Measurements from ENCODE around the gene GTF2A1.
A peak's percentile ranks its signal among the peaks of the same experiment; 100 is the strongest.

The GTF2A1 gene

DNA sequence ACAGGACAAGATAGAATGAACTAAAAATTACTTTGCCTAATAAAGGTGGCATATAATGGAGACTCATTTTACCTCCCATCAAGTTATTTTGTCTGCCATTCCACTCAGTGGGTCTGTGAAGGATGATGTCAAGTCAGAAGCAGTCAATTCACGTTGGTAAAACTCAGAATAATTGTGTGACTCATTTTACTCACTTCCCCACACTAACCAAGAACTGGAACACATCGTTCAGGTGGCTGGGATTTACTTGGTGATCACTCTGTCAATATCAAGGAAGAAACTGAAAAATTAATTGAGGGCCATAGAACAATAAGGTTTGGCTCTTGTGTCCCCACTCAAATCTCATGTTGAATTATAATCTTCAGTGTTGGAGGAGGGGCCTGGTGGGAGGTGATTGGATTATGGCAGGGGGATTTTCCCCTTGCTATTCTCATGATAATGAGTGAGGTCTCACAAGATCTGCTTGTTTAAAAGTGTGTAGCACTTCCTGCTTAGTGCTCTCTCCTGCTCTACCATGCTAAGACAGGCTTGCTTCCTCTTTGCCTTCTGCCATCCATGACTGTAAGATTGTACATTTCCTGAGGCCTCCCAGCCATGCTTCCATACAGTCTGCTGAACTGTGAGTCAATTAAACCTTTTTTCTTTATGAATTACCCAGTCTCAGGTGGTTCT, 35.7 kb upstream of the GTF2A1 start:
- H3K27ac ChIP-seq (ENCODE audit: low read depth, low read length, poor library complexity, severe bottlenecking): no peak overlapping the region
- TF ChIP-seq EZH2 (IDR thresholded peaks at IDR 0.05; ENCODE audit: borderline replicate concordance, low read length): no peak
- TF ChIP-seq, protein P1, sequence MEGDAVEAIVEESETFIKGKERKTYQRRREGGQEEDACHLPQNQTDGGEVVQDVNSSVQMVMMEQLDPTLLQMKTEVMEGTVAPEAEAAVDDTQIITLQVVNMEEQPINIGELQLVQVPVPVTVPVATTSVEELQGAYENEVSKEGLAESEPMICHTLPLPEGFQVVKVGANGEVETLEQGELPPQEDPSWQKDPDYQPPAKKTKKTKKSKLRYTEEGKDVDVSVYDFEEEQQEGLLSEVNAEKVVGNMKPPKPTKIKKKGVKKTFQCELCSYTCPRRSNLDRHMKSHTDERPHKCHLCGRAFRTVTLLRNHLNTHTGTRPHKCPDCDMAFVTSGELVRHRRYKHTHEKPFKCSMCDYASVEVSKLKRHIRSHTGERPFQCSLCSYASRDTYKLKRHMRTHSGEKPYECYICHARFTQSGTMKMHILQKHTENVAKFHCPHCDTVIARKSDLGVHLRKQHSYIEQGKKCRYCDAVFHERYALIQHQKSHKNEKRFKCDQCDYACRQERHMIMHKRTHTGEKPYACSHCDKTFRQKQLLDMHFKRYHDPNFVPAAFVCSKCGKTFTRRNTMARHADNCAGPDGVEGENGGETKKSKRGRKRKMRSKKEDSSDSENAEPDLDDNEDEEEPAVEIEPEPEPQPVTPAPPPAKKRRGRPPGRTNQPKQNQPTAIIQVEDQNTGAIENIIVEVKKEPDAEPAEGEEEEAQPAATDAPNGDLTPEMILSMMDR (IDR thresholded peaks at IDR 0.05; ENCODE audit: low read length): no peak
- H3K36me3 ChIP-seq (ENCODE audit: insufficient read depth, low read length): no peaks in the 10 kb centered on the region
- no peaks in the 10 kb centered on the region for H3K9me3 ChIP-seq (ENCODE audit: low read length)
- H3K27me3 ChIP-seq (ENCODE audit: insufficient read depth, low read length): no peaks in the 10 kb centered on the region
- no peaks in the 10 kb centered on the region for H3K79me2 ChIP-seq (ENCODE audit: insufficient read depth, low read length)
- no peak overlapping the region for H3K9ac ChIP-seq (ENCODE audit: low read length)
- no peak overlapping the region for H3K4me3 ChIP-seq (ENCODE audit: low read depth, low read length, poor library complexity, severe bottlenecking)
- no peaks in the 10 kb centered on the region for H3K4me1 ChIP-seq (ENCODE audit: insufficient read depth, low read length, severe bottlenecking)
- H2AFZ ChIP-seq (ENCODE audit: low read length): no peak overlapping the region
- H3K9me2 ChIP-seq (ENCODE audit: low read depth, low read length): no peaks in the 10 kb centered on the region
- no peak overlapping the region for H3K4me2 ChIP-seq (ENCODE audit: low read length)
- H3F3A ChIP-seq (ENCODE audit: insufficient read depth, low read length): no peaks in the 10 kb centered on the region
- H4K20me1 ChIP-seq (ENCODE audit: insufficient read depth, low read length): no peaks in the 10 kb centered on the region

DNA sequence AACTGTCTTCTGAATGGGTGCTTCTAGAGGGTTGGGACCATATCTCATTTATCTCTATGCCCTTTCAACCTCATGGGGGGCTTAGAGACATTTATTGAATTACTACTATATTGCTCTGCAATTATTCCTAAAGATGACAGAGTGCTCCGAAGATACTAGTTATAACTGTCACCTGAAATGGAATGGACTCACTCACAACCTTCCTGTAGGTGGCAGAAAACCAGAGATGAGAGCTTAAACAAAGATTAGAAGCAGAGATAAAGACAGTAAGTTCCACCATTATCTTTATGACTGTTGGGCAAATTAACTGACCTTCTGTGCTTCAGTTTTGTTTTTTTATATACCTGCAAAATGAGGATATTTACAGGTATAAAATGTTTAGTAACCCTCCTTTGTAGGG, 31.5 kb upstream of the GTF2A1 start:
- Histone ChIP-seq H3K4me1 (ENCODE audit: insufficient read depth, low read length, severe bottlenecking) (no peaks in the 10 kb centered on the region), H2AFZ (ENCODE audit: low read length) (no peak overlapping the region), H3K9ac (ENCODE audit: low read length) (no peak overlapping the region), H4K20me1 (ENCODE audit: insufficient read depth, low read length) (no peaks in the 10 kb centered on the region), H3F3A (ENCODE audit: insufficient read depth, low read length) (no peaks in the 10 kb centered on the region), H3K36me3 (ENCODE audit: insufficient read depth, low read length) (no peaks in the 10 kb centered on the region), H3K27ac (ENCODE audit: low read depth, low read length, poor library complexity, severe bottlenecking) (no peak overlapping the region), H3K9me3 (ENCODE audit: low read length) (no peaks in the 10 kb centered on the region), H3K4me3 (ENCODE audit: low read depth, low read length, poor library complexity, severe bottlenecking) (no peak overlapping the region), H3K27me3 (ENCODE audit: insufficient read depth, low read length) (no peaks in the 10 kb centered on the region), H3K79me2 (ENCODE audit: insufficient read depth, low read length) (no peaks in the 10 kb centered on the region), H3K9me2 (ENCODE audit: low read depth, low read length) (no peaks in the 10 kb centered on the region), H3K4me2 (ENCODE audit: low read length) (no peak overlapping the region)
- TF ChIP-seq EZH2 (IDR thresholded peaks at IDR 0.05; ENCODE audit: borderline replicate concordance, low read length): no peak
- TF ChIP-seq, protein P1 (IDR thresholded peaks at IDR 0.05; ENCODE audit: low read length): peak; percentile 29; the same call in 1 of the 2 replicates

DNA sequence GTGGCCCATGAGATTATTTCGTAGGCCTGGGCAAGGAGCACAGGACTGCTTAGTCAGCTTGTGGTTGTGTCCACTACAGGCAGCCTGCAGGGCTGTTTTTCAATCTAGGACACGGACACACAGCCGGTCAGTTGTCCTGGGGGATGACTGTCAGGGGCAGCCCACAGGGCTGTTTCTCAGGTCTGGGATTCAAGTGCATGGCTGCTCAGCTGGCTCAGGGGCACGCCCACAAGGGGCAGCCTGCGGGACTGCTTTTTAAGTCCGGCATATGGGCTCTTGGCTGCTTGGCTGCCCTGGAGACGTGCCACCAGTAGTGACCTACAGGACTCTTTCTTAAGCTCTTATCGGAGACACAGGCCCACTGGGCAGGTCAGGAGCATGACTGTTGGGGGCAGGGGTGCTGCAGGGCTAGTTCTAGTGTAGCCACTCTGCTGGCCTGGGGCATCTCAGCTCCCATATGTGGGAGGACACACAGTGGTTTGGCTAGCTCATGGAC, 26.6 kb upstream of the GTF2A1 start:
- no peak overlapping the region for H3K4me2 ChIP-seq (ENCODE audit: low read length)
- H2AFZ ChIP-seq (ENCODE audit: low read length): no peak overlapping the region
- no peak overlapping the region for H3K27ac ChIP-seq (ENCODE audit: low read depth, low read length, poor library complexity, severe bottlenecking)
- no peaks in the 10 kb centered on the region for H3K9me2 ChIP-seq (ENCODE audit: low read depth, low read length)
- no peaks in the 10 kb centered on the region for H3K27me3 ChIP-seq (ENCODE audit: insufficient read depth, low read length)
- H3K9ac ChIP-seq (ENCODE audit: low read length): no peak overlapping the region
- no peaks in the 10 kb centered on the region for H3K4me1 ChIP-seq (ENCODE audit: insufficient read depth, low read length, severe bottlenecking)
- H4K20me1 ChIP-seq (ENCODE audit: insufficient read depth, low read length): no peaks in the 10 kb centered on the region
- no peak overlapping the region for H3K4me3 ChIP-seq (ENCODE audit: low read depth, low read length, poor library complexity, severe bottlenecking)
- TF ChIP-seq, protein P1 (IDR thresholded peaks at IDR 0.05; ENCODE audit: low read length): no peak
- no peaks in the 10 kb centered on the region for H3K79me2 ChIP-seq (ENCODE audit: insufficient read depth, low read length)
- peaks cover 3% of the 10 kb centered on the region; the same call in 1 of the 2 replicates for H3K9me3 ChIP-seq (ENCODE audit: low read length)
- H3K36me3 ChIP-seq (ENCODE audit: insufficient read depth, low read length): no peaks in the 10 kb centered on the region
- no peaks in the 10 kb centered on the region for H3F3A ChIP-seq (ENCODE audit: insufficient read depth, low read length)
